GM19395 (cell line): Measurements from ENCODE around the gene JAML.

Source experiments
- ATAC-seq: cut with Tn5 transposase; IDR thresholded peaks from one replicate; pipeline ENCODE4 v1.9.1; 2021; ENCODE audit warnings: mild to moderate bottlenecking, moderate library complexity; ENCODE audit not compliant: unreplicated experiment

Gene JAML

DNA sequence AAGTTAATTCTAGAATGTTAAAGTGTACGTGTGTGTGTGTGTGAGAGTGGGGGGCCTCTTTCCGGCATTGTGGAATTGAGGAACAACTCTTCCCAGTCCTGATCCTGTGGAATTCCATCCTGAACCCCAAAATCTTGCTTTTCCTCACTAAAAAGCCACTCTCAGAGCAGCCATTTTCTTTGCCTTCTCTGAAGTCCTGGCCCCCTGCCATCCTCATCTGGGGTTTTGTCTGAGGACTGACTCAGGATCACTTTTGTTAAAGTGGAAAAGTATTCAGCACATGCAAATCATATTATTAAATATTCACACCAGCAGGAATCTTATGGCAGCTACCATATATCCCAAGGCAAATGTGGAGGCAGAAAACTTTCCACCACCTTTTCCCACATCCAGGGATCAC is 76.0 kb downstream of the JAML start:
- ATAC-seq, result no peak

DNA sequence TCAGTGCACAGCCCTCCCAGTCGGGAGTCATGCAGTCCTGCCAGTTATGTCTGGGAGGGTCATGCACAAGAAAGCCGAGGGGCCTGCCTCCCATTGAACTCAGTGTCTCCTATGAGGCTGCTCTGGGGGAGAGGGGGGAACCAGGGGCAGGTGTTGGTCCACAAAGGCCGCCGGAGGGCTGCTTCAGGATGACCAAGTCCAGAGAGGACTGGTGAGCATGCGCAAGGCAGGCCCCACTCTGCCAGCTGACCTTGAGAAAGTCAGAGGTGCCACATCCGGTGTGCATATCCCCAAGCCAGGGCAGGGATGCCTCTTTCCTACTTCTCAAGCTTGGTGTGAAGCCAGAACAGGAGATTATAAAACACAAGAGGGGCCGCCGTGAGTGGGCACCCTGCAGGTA is 76.6 kb downstream of the JAML start:
- ATAC-seq, result no peak

- no peak for ATAC-seq
Observed at GRCh38 chr11:118147502-118147901, 77.3 kb downstream of the JAML start.

DNA sequence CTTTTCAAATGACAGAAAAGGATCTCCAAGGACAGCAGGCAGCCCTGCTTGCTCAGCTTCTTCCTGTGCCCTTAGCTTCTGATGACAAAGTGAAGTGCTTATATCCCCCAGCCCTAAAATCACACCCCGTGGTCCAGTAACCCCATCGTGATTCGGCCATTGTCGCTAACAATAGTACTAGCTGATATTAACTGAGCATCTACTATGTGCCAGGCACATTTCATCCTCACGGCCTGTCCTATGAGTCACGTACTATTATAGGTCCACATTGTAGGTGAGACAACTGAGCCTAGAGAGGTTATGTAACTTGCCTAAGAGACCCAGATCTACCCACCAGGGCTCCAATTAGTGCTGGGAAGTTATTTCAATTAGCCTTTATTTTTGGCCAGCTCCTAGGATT is 78.3 kb downstream of the JAML start:
- ATAC-seq, result no peak

GRCh38 chr11:118145285-118146227 is 79.3 kb downstream of the JAML start:
- peak; percentile 92 for ATAC-seq

DNA sequence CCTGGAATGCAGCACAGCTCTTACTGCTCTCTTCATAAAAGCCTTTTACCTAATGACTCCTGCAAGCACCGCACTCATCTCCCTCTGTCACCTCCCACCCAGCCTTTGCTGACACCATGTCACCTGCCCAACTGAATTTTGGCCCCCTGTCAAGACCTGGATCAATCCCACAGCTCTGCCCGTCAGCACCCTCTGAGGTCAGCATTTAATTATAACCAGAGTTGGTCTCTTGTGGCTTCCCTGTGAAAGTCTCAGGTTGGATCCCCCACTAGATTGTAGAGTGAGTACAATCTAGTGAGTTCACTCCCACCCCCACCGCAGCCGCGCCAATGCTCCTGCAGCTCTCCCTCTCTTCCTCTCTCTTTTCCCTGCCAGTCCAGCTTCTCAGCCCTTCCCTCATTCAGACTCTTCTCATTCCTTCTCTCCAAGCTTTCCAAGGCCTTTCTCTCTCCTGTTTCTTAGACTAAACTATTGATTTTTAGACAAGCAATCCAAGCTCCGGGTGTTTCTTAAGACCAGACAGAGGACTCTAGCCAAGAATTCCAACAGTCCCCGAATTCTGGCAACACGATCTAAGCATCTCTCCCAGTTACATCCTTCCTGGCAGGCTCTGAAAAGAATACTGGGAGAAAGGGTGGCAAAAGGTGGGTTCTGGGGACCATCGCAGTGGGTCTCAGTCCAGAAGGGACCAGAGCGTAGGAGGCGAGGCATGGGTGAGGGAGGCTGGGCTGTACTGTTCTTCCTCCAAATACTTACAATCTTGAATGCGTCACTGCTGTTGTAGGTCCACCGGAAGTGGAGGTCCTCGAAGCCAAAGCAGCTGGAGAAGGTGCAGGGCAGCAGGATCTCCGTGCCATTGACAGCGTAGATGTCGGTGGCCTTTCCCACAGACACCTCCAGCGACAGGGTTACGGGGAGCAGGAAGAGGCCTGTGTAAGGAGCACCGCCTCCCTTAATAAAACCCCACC is 80.2 kb downstream of the JAML start:
- ATAC-seq, result no peak
